Testis (tissue), 3 donors: ENCODE results near the gene LCK. TPM values are rescaled to one million over a fixed set of nuclear protein-coding genes. Genes with fewer than 3 reads are reported as not detected.
"Not testable (repeated sequence)": the region's sequence is repeated elsewhere in the genome, so short reads cannot be mapped to it uniquely, and the experiment has no call there.

Experiments used
- DNase-seq: peaks from one replicate; pipeline ENCODE4 v3.0.0-alpha.2; 2019
- H3K27ac ChIP-seq, 2 donors: fragments of 200-600 bp; sonication (generic); one replicate each; pipeline ENCODE4 v1.5.1; 2019
- H3K27me3 ChIP-seq: fragments of 200-600 bp; sonication (generic); one replicate; pipeline ENCODE4 v1.5.1; 2019
- H3K36me3 ChIP-seq: fragments of 200-600 bp; sonication (generic); one replicate; pipeline ENCODE4 v1.5.1; 2017; ENCODE audit warnings: low read depth; ENCODE audit errors: missing control alignments
- H3K4me1 ChIP-seq: fragments of 200-600 bp; sonication (generic); one replicate; pipeline ENCODE4 v1.5.1; 2019
- H3K4me3 ChIP-seq, 2 donors: fragments of 200-600 bp; sonication (generic); one replicate each; pipeline ENCODE4 v1.5.1; 2017 to 2019
- H3K9me3 ChIP-seq: fragments of 200-600 bp; sonication (generic); one replicate; pipeline ENCODE4 v1.5.1; 2017
- POLR2A ChIP-seq: fragments of 450-650 bp; IDR thresholded peaks from one replicate; pipeline ENCODE4 v1.6.1; 2017; ENCODE audit warnings: antibody characterized with exemption, mild to moderate bottlenecking, moderate library complexity
- WGBS, 2 donors: methylation state at CpG; one replicate each; pipeline ENCODE4 v1.1.5; 2018; 5-methylcytosine and 5-hydroxymethylcytosine counted together
- intact Hi-C: fragments of 100-400 bp; cut with DNase I; formaldehyde crosslinking; loops from one replicate; pipeline ENCODE4 v1.15.1; 2023; ENCODE audit warnings: low total_unique reads
- polyA plus RNA-seq: library from polyadenylated mRNA; stranded (reverse); fragments of 350-450 nt; fragmentation: Illumina TruSeq; extraction: RNeasy Lipid Tissue Mini Kit (QIAGEN cat#74804); gene quantifications from one replicate; pipeline ENCODE4 v1.2.3, GENCODE V29; 2014; ENCODE audit warnings: low read depth, low replicate concordance; ENCODE audit not compliant: insufficient read depth
- total RNA-seq, 2 donors: library from RNA; depleted of rRNA; stranded (reverse); fragments of >200 nt; gene quantifications; one replicate each; pipeline ENCODE4 v1.2.3, GENCODE V29; 2016
- TF ChIP-seq, protein P1 (sequence below), 3 experiments: fragments of 450-650 bp in 2 of 3; fragments of 200-600 bp in 1 of 3; sonication (generic) in 1 of 3; IDR thresholded peaks; one replicate each; pipeline ENCODE4 v1.5.1; 2016 to 2019; ENCODE audit warnings: antibody characterized with exemption in 3 of 3, mild to moderate bottlenecking in 2 of 3, moderate library complexity in 1 of 3

Gene LCK
- total and polyA plus RNA-seq, 3 donors from 2014 or later, result 0.79 to 4.3 (median 3.2) TPM

DNA sequence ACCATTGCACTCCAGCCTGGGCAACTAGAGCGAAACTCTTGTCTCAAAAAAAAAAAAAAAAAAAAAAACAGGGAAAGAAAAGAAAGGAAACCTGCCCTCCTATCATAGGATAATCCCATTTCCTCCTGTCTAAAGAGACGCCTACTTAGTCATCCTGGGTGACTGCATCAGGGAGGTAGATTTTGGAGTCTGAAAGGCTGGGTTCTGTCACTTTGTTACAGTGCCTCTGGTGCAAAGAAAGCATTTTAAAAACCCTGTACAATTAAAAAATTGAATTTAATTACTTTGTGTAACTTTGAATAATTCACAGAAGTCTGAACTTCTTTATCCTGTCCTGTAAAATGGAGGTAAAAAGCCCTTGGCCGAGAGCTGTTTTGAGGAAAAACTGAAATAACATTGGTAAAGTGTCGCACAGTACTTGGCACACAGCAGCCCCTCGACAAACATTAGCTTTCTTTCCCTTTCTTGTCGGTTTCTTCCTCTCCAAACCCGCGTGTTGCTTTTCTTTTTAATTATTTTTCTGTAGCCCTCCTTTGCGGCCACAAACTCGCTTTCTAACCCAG lies 40.2 kb downstream of the LCK start:
- H3K4me3 ChIP-seq, result peak overlapping the region; percentile 96 to 98
- no peaks in the 10 kb centered on the region for H3K4me1 ChIP-seq
- no peaks in the 10 kb centered on the region for H3K36me3 ChIP-seq
- TF ChIP-seq, protein P1, sequence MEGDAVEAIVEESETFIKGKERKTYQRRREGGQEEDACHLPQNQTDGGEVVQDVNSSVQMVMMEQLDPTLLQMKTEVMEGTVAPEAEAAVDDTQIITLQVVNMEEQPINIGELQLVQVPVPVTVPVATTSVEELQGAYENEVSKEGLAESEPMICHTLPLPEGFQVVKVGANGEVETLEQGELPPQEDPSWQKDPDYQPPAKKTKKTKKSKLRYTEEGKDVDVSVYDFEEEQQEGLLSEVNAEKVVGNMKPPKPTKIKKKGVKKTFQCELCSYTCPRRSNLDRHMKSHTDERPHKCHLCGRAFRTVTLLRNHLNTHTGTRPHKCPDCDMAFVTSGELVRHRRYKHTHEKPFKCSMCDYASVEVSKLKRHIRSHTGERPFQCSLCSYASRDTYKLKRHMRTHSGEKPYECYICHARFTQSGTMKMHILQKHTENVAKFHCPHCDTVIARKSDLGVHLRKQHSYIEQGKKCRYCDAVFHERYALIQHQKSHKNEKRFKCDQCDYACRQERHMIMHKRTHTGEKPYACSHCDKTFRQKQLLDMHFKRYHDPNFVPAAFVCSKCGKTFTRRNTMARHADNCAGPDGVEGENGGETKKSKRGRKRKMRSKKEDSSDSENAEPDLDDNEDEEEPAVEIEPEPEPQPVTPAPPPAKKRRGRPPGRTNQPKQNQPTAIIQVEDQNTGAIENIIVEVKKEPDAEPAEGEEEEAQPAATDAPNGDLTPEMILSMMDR (IDR thresholded peaks at IDR 0.05), result no peak
- no peak for TF ChIP-seq POLR2A
- peak overlapping the region; percentile 89 to 90 for H3K27ac ChIP-seq
- H3K27me3 ChIP-seq, result no peaks in the 10 kb centered on the region
- no peak for DNase-seq
- intact Hi-C loops, result no loop called here
- no peaks in the 10 kb centered on the region for H3K9me3 ChIP-seq
- 47 to 48% methylated on average over 10 of the region's 10 CpGs for WGBS, 2 donors

DNA sequence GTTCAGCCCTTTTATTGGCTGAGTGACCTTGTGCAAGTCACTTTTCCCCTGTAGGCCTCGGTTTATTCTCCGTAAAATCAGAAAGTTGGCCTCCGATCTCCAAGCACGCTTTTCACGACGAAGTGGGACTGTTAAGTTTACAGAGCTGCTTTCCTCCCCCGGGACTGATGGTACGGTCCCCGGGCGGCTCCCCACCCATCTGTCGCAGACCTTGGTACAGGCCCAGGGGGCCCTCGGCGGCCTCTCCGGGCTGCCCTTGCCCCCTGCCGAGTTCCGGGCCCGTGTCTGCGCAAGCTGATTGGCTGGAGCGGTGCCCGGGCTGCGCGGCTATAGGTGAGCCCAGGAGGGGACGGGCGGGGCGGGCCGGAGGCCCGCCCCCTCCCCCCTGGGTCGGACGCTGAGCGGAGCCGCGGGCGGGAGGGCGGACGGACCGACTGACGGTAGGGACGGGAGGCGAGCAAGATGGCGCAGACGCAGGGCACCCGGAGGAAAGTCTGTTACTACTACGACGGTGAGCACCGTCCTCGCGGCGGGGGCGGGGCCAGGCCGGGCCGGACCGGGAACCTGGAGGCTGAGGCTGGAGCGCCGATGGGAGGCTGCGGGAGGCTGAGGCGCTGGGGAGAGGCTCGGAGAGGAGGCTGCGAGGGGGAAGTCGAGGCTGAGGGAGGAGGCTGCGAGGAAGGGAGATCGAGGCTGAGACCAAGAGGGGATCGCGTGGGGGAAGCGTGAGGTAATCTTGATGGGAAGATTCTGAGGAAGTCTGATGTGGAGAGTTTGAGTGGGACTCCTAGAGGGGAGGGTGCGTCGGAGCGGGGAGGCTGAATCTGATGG lies 40.9 kb downstream of the LCK start, which contains the start of gene HDAC1:
Gene HDAC1, plus strand, starts transcription at position 376 of the 831 bp plus-strand sequence. Its CDS starts 87 bp downstream, at position 463.
- H3K27me3 ChIP-seq, result no peaks in the 10 kb centered on the region
- peak within 1 kb of the TSS; percentile 89 to 90 for H3K27ac ChIP-seq
- no peaks in the 10 kb centered on the region for H3K36me3 ChIP-seq
- no peaks in the 10 kb centered on the region for H3K4me1 ChIP-seq
- peak; percentile 98 for DNase-seq
- TF ChIP-seq, protein P1 (IDR thresholded peaks at IDR 0.05), result no peak
- TF ChIP-seq POLR2A, result no peak
- H3K4me3 ChIP-seq, result peak within 1 kb of the TSS; percentile 96 to 98
- H3K9me3 ChIP-seq, result no peaks in the 10 kb centered on the region
- intact Hi-C loops, result no loop called here
- 1% methylated on average over 20 to 53 of the region's 67 CpGs for WGBS, 2 donors

DNA sequence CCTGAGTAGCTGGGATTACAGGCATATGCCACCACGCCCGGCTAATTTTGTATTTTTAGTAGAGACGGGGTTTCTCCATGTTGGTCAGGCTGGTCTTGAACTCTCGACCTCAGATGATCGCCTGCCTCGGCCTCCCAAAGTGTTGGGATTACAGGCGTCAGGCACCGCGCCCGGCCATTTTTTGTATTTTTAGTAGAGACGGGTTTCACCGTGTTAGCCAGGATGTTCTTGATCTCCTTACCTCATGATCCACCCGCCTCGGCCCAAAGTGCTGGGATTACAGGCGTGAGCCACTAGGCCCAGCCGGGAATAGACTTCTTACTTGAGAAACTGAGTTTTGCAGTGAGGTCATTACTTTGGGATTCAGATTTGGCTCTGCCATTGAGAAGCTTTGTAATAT lies 47.1 kb downstream of the LCK start:
- intact Hi-C loops, H3K36me3 ChIP-seq, H3K9me3 ChIP-seq, DNase-seq, H3K4me3 ChIP-seq, H3K27me3 ChIP-seq, H3K4me1 ChIP-seq, H3K27ac ChIP-seq: not testable (repeated sequence)
- 69 to 93% methylated on average over 16 of the region's 16 CpGs for WGBS, 2 donors

DNA sequence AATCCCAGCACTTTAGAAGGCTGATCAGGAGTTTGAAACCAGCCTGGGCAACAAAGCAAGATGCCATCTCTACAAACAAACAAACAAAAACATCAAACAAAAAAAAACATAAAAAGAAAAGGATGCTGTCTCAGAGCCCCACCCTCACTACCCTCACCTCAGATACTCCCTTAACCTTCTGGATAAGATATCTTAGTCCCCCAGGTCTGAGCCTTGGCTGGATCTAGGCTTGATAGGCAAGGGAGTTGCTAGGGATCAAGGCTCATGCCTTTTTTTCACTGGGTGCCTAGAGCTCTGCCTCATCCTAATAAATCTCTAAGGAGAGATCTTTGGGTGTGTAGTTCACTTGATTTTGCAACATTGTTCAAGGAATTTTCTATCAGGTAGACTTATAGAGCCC lies 48.3 kb downstream of the LCK start:
- no peak for TF ChIP-seq POLR2A
- TF ChIP-seq, protein P1 (IDR thresholded peaks at IDR 0.05), result no peak
- intact Hi-C loops, result no loop called here

DNA sequence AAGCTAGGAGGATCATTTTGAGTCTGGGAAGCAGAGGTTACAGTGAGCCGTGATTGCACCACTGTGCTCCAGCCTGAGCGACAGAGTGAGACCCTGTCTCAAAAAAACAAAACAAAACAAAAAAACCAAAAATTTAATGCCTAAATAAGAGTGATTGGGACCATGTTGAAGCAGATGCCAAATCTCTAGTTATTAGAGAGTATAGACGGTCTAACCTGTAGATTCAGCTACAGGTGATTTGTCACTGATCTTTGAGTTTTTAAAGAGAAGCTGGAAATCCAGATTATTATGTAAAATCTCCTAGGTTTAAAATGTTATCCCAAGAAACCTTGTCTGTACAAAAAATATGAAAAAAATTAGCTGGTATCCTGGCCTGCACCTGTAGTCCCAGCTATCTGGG lies 52.3 kb downstream of the LCK start:
- intact Hi-C loops, result no loop called here
- TF ChIP-seq, protein P1 (IDR thresholded peaks at IDR 0.05), result no peak
- TF ChIP-seq POLR2A, result no peak
- no peaks in the 10 kb centered on the region for H3K27me3 ChIP-seq
- H3K27ac ChIP-seq, result no peak overlapping the region
- DNase-seq, result no peak
- no peak overlapping the region for H3K4me3 ChIP-seq
- peaks cover 3% of the 10 kb centered on the region for H3K36me3 ChIP-seq
- peaks cover 6% of the 10 kb centered on the region for H3K4me1 ChIP-seq
- WGBS, 2 donors, result 84 to 94% methylated on average over 3 of the region's 3 CpGs
- no peaks in the 10 kb centered on the region for H3K9me3 ChIP-seq

More for the DNA sequence above, 48.3 kb downstream of the LCK start:
- DNase-seq, result no peak
- Histone ChIP-seq H3K4me3 (no peak overlapping the region), H3K4me1 (peaks cover 6% of the 10 kb centered on the region), H3K27ac (no peak overlapping the region), H3K36me3 (peaks cover 3% of the 10 kb centered on the region), H3K9me3 (no peaks in the 10 kb centered on the region), H3K27me3 (no peaks in the 10 kb centered on the region)
